ENCODE data around the gene COQ3. TPM values are rescaled to one million over a fixed set of nuclear protein-coding genes. Genes with fewer than 3 reads are reported as not detected.

Gene COQ3
- total RNA-seq, 1 donor from 2014 or later, result 13.4 TPM

GRCh38 chr6:99416226-99416625, 22.2 kb upstream of the COQ3 start:
- Mint-ChIP-seq H3K27me3 (no peaks in the 10 kb centered on the region), H3K9me3 (no peaks in the 10 kb centered on the region), H3K36me3 (ENCODE audit: low read depth) (peaks cover 30% of the 10 kb centered on the region), H3K4me1 (peaks cover 26% of the 10 kb centered on the region), H3K27ac (no peak overlapping the region), H3K4me3 (no peak overlapping the region)
- DNase-seq, result no peak
- intact Hi-C loops (cut with micrococcal nuclease), result no loop called here

DNA sequence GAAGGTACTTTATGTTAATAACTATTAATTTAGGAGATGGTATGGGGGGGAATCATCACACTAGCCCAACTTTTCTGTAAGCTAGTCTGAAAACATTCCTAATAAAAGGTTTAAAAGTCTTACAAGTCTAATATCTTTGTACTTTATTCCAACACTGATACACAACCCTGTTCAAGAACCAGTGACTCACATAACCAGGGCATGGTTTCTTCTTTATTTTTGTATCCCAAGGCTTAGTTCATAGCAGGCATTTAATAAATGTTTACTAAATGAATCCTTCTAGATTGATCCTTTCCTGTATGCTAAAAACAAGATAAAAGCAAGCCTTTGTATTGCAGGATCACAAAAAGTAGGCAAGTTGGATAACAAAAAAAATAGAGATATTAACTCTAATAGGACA, 21.5 kb upstream of the COQ3 start:
- Mint-ChIP-seq H3K27ac (no peak overlapping the region), H3K4me1 (peaks cover 25% of the 10 kb centered on the region), H3K9me3 (no peaks in the 10 kb centered on the region), H3K4me3 (no peak overlapping the region), H3K27me3 (no peaks in the 10 kb centered on the region), H3K36me3 (ENCODE audit: low read depth) (peaks cover 32% of the 10 kb centered on the region)
- DNase-seq, result no peak
- intact Hi-C loops (cut with micrococcal nuclease), result no loop called here

- H3K4me3 Mint-ChIP-seq, result no peak overlapping the region
- peak overlapping the region; percentile 68 for H3K27ac Mint-ChIP-seq
- no peak for DNase-seq
- intact Hi-C loops (cut with micrococcal nuclease), result no loop called here
- H3K27me3 Mint-ChIP-seq, result no peaks in the 10 kb centered on the region
- no peaks in the 10 kb centered on the region for H3K9me3 Mint-ChIP-seq
- H3K4me1 Mint-ChIP-seq, result peaks cover 14% of the 10 kb centered on the region
- H3K36me3 Mint-ChIP-seq (ENCODE audit: low read depth), result peaks cover 48% of the 10 kb centered on the region
These were observed 18.1 kb upstream of the COQ3 start for GRCh38 chr6:99412065-99412464.

DNA sequence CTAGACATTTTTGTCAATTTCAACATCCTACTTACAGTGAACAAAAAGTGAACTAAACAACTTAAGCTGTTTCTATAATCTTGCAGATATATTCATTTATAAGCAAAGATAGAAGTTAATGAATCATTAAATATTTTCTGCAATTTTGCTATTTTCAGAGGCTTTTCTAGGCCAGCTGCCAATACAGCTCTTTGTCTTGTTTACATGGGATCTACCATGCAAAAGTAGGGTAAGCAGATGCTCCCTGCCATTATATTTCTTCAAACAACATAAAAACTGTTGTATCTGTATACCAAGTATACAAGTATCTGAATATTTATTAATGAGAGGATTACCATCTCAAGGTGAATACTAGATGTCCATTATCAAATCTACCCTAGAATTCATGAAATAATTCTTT, 15.7 kb upstream of the COQ3 start:
- H3K4me1 Mint-ChIP-seq, result peaks cover 12% of the 10 kb centered on the region
- intact Hi-C loops (cut with micrococcal nuclease), result no loop called here
- peaks cover 53% of the 10 kb centered on the region for H3K36me3 Mint-ChIP-seq (ENCODE audit: low read depth)
- no peak for DNase-seq
- H3K4me3 Mint-ChIP-seq, result no peak overlapping the region
- H3K9me3 Mint-ChIP-seq, result no peaks in the 10 kb centered on the region
- H3K27ac Mint-ChIP-seq, result no peak overlapping the region
- no peaks in the 10 kb centered on the region for H3K27me3 Mint-ChIP-seq

DNA sequence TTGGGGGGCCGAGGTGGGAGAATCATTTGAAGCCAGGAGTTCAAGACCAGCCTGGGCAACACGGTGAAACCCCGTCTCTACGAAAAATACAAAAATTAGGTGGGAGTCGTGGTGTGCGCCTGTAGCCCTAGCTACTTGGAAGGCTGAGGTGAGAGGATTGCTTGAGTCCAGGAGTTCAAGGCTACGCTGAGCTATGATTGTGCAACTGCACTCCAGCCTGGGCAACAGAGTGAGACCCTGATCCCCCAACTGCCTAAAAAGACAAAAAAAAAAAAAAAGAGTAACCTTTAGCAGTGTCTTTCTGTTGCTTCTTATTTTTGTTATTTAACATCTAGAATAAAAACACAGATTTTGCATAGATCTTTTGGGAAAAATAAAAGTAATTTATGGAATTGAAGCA, 13.1 kb upstream of the COQ3 start:
- intact Hi-C loops (cut with micrococcal nuclease), result no loop called here
- no peak overlapping the region for H3K27ac Mint-ChIP-seq

DNA sequence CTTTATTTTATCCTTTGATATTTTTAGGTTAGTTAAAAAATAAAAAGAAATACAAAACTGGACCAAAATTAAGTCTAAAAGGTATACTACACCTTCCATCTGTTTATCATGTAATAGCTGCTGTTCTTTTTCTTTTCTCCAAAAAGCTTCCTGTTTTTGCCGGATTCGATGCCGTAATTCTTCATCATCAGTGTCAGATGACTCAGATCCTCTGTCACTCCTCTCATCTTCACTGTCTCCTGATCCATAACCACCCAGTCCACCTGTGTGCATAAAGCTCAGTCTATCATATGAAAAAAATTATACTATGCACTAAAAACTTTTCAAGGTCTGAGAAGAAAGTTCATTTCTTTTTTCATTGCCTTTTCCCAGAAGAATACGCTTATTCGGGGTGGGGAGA, 8.5 kb upstream of the COQ3 start:
- DNase-seq, result no peak
- Mint-ChIP-seq H3K4me1 (no peaks in the 10 kb centered on the region), H3K4me3 (no peak overlapping the region), H3K27ac (no peak overlapping the region), H3K9me3 (no peaks in the 10 kb centered on the region), H3K36me3 (ENCODE audit: low read depth) (peaks cover 49% of the 10 kb centered on the region), H3K27me3 (no peaks in the 10 kb centered on the region)
- intact Hi-C loops (cut with micrococcal nuclease), result no loop called here

More for the DNA sequence above, 13.1 kb upstream of the COQ3 start:
- H3K9me3 Mint-ChIP-seq, result no peaks in the 10 kb centered on the region
- no peak for DNase-seq
- no peaks in the 10 kb centered on the region for H3K27me3 Mint-ChIP-seq
- H3K4me1 Mint-ChIP-seq, result peaks cover 6% of the 10 kb centered on the region
- H3K36me3 Mint-ChIP-seq (ENCODE audit: low read depth), result peaks cover 55% of the 10 kb centered on the region
- H3K4me3 Mint-ChIP-seq, result no peak overlapping the region

- Mint-ChIP-seq H3K36me3 (ENCODE audit: low read depth) (peaks cover 21% of the 10 kb centered on the region), H3K9me3 (no peaks in the 10 kb centered on the region), H3K4me3 (no peak overlapping the region), H3K4me1 (peaks cover 14% of the 10 kb centered on the region), H3K27ac (no peak overlapping the region), H3K27me3 (no peaks in the 10 kb centered on the region)
- intact Hi-C loops (cut with micrococcal nuclease), result no loop called here
- DNase-seq, result no peak
These were observed 3.3 kb upstream of the COQ3 start for GRCh38 chr6:99397287-99397686.

GRCh38 chr6:99393366-99393697, 663 bp downstream of the COQ3 start:
- H3K4me1 Mint-ChIP-seq, result peaks cover 15% of the 10 kb centered on the region
- DNase-seq, result no peak
- H3K27me3 Mint-ChIP-seq, result no peaks in the 10 kb centered on the region
- H3K36me3 Mint-ChIP-seq (ENCODE audit: low read depth), result peaks cover 2% of the 10 kb centered on the region
- intact Hi-C loops (cut with micrococcal nuclease), result loop anchor here (1.0 kb wide), 1 partner anchor 31 kb away; no protein-coding TSS in a partner anchor
- H3K4me3 Mint-ChIP-seq, result peak overlapping the region; percentile 96
- peak overlapping the region; percentile 91 for H3K27ac Mint-ChIP-seq
- no peaks in the 10 kb centered on the region for H3K9me3 Mint-ChIP-seq

DNA sequence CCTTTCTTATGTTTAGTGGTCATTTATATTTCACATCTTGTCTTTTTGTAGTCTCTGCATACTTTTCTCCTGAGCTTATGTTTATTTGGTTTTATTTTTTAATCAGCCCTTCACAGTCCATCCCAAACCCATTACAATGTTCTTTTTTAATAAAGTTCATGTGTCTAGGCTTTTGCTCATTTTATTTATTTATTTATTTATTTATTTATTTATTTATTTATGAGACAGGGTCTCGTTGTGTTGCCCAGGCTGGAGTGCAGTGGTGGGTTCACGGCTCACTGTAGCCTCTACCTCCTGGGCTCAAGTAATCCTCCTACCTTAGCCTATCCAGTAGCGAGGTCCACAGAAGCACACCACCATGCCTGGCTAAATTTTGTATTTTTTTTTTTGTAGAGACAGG, 3.1 kb downstream of the COQ3 start:
- Mint-ChIP-seq H3K9me3 (no peaks in the 10 kb centered on the region), H3K36me3 (ENCODE audit: low read depth) (no peaks in the 10 kb centered on the region), H3K4me1 (peaks cover 15% of the 10 kb centered on the region), H3K27ac (no peak overlapping the region), H3K4me3 (no peak overlapping the region), H3K27me3 (no peaks in the 10 kb centered on the region)
- intact Hi-C loops (cut with micrococcal nuclease), result no loop called here
- DNase-seq, result no peak

DNA sequence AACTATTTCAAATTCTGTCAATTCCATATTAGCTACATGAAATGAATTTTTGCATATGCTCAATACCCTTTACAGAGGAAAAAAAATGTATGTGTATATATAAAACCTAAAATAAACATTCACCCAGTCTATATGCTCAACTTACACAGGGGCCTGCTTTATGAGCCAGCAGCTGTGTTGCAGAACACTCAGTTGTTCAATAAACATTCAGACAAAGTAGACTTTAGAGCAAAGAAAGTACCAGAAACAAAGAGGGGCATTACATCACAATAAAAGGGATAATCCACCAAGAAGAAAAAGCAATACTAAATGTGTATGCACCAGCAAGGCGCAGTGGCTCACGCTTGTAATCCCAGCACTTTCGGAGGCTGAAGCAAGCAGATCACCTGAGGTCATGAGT, 9.5 kb downstream of the COQ3 start:
- Mint-ChIP-seq H3K27ac (no peak overlapping the region), H3K9me3 (no peaks in the 10 kb centered on the region), H3K36me3 (ENCODE audit: low read depth) (no peaks in the 10 kb centered on the region), H3K4me3 (no peak overlapping the region), H3K4me1 (no peaks in the 10 kb centered on the region), H3K27me3 (no peaks in the 10 kb centered on the region)
- no peak for DNase-seq
- intact Hi-C loops (cut with micrococcal nuclease), result no loop called here

DNA sequence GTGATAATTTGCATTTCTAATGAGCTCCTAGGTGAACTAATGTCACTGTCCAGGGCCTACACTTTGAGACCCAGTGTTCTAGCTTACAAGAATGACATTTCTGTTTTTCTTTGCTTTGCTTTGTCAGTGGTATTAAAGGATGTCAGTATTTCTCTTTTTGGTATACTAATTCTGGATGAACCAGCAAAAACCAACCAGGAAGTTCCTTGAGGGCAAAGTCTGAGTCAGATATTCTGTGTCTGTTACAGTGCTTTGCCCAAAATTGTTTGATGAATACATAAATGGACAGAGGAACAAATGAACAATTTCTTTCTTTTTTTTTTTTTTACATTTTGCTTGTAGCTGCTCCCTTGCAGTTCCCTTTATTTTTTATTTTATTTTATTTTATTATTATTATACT, 15.4 kb downstream of the COQ3 start:
- intact Hi-C loops (cut with micrococcal nuclease), result no loop called here
- Mint-ChIP-seq H3K4me1 (no peaks in the 10 kb centered on the region), H3K4me3 (no peak overlapping the region), H3K27ac (no peak overlapping the region), H3K9me3 (no peaks in the 10 kb centered on the region), H3K36me3 (ENCODE audit: low read depth) (no peaks in the 10 kb centered on the region), H3K27me3 (no peaks in the 10 kb centered on the region)
- no peak for DNase-seq

GRCh38 chr6:99369533-99369932, 24.5 kb downstream of the COQ3 start:
- Mint-ChIP-seq H3K4me3 (no peak overlapping the region), H3K36me3 (ENCODE audit: low read depth) (no peaks in the 10 kb centered on the region), H3K27me3 (no peaks in the 10 kb centered on the region), H3K9me3 (no peaks in the 10 kb centered on the region), H3K27ac (no peak overlapping the region), H3K4me1 (no peaks in the 10 kb centered on the region)
- intact Hi-C loops (cut with micrococcal nuclease), result no loop called here
- no peak for DNase-seq

DNA sequence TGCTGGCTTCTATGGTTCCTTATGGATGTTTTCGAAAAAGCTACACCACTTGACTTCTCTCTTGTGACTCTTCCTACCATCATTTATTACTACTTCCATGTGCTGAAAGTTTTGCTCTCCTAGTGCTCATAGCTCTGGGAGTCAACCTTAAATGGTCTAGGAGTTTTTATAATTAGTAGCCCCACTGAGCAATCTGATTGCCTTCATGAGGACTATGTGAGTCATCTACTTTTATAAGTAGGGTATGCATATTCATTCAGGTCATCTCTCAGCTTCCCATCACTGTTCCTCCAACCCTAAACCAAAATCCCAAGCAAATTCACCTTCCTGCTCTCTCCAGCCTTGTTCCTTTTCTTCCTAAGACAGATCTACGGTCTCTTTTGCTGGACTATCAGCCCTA, 27.1 kb downstream of the COQ3 start:
- H3K36me3 Mint-ChIP-seq (ENCODE audit: low read depth), result no peaks in the 10 kb centered on the region
- H3K27ac Mint-ChIP-seq, result no peak overlapping the region
- peaks cover 9% of the 10 kb centered on the region for H3K4me1 Mint-ChIP-seq
- H3K4me3 Mint-ChIP-seq, result no peak overlapping the region
- intact Hi-C loops (cut with micrococcal nuclease), result no loop called here
- no peak for DNase-seq
- H3K27me3 Mint-ChIP-seq, result no peaks in the 10 kb centered on the region
- H3K9me3 Mint-ChIP-seq, result no peaks in the 10 kb centered on the region

DNA sequence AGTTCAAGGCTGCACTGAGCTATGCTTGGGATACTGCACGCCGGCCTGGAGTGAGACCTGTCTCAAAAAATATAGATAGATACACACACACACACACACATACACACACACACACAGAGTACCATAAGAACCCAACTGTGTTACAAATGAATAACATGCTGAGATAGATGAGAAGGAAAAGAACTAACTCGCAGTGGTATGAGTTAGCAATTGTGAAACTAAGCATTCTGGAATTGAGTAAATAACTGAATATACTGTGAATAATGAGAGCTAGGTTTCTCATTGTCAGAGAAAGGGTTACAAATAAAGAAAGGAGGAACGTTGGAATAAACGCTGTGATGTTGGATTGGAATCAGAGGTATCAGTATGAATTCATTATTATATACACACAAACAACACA, 30.0 kb downstream of the COQ3 start:
- H3K4me3 Mint-ChIP-seq, result no peak overlapping the region
- H3K36me3 Mint-ChIP-seq (ENCODE audit: low read depth), result no peaks in the 10 kb centered on the region
- H3K27ac Mint-ChIP-seq, result peak overlapping the region; percentile 20
- peaks cover 10% of the 10 kb centered on the region for H3K27me3 Mint-ChIP-seq
- no peaks in the 10 kb centered on the region for H3K9me3 Mint-ChIP-seq
- no peak for DNase-seq
- intact Hi-C loops (cut with micrococcal nuclease), result no loop called here
- H3K4me1 Mint-ChIP-seq, result peaks cover 9% of the 10 kb centered on the region

GRCh38 chr6:99362678-99363268, 31.2 kb downstream of the COQ3 start:
- Mint-ChIP-seq H3K4me3 (no peak overlapping the region), H3K4me1 (peaks cover 9% of the 10 kb centered on the region), H3K36me3 (ENCODE audit: low read depth) (no peaks in the 10 kb centered on the region), H3K27ac (peak overlapping the region; percentile 20), H3K27me3 (peaks cover 12% of the 10 kb centered on the region), H3K9me3 (no peaks in the 10 kb centered on the region)
- intact Hi-C loops (cut with micrococcal nuclease), result loop anchor here (1.0 kb wide), 1 partner anchor 32 kb away; no protein-coding TSS in a partner anchor
- DNase-seq, result no peak

All from activated CD4-positive, alpha-beta T cell treated with anti-CD3 and anti-CD28 coated beads, Interleukin-2, amount 10 ng/mL, durations not matched to agents 24 days and 14 days (primary cell).